ENCODE results near the gene XYLB.

GRCh38 chr3:38370861-38371260 is 24.3 kb downstream of the XYLB start:
- no peak for TF ChIP-seq CTCF (conservative IDR thresholded peaks at IDR 0.05)
- TF ChIP-seq ZFX (IDR thresholded peaks at IDR 0.05), result no peak

All from C4-2B (cell line).